Measurements from ENCODE around the gene TEX52.

TEX52 gene

DNA sequence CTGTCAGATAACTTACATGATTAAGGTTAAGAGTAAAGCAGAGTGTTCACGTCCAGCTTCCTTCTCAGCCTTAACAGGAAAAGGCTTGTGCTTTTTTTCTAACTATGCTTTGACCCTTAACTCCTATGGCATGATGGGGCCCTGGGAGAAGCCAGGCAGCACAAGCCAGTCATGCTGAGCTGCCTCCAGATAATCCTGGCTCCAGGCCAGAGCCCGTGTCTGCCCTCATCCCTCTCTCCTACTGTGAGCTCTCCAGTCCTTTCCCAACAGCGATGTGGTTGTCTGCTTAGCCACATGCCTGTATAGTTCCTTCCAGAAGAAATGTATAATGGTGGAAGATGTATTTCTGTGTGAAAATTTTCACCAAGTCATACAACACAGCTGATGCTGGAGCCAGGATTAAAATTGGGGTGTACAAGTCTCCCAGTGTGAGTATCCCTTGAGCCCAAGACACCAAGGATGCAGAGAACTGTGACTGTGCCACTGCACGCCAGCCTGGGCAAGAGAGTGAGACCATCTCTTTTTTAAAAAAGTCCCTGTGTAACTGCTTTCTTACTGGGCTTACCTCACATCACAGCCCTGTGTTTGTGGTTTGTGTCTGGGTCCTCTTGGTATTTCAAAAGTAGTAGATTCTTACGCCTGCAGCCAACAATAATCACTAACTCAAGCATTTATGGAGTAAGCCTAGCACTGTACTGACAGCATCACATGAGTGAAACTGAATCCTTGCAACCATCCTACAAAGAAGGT, 52.3 kb downstream of the TEX52 start:
- H3K36me3 ChIP-seq (replicated peaks in 1 of 2; ENCODE audit: control insufficient read depth in 2 of 2, insufficient read depth in 2 of 2, low read length in 2 of 2): peaks cover 44 to 63% of the 10 kb centered on the region in 2 donors
- no peak overlapping the region for H3K27ac ChIP-seq (replicated peaks; ENCODE audit: low read length)

DNA sequence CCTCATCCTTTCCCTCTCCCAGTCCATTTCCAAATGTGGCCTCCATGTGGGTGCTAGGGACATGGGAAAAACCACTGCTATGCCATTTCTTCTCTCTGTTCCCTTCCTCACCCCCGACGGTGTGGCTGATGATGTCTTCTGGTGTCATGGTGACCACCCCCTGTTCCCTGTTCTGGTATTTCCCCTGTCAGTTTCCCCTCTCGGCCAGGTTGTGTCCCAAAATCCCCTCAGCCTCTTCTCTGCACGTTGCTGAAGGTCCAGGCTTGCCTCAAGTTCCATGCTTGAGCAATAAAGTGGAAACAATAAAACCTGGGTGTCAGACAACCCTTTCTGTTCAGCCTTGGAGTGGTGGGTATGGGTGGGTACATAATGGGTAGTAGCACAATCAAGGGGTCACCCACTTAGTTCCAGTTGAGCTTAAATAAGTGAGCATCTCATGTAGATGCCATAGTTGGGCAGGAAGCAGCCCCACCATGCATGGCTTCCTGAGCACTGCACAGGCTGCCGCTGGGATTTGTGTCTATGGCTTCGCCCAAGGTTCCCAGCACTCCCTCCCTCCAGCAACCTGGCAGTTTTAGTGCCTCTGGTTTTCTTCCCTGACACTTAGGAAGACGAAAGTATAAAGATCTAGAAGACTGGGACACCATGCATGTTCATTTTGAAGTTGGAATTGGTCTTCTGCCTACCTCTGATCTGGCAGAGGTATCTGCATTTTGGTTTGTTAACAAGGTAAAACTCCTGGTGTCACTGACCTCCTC, 53.0 kb downstream of the TEX52 start:
- Histone ChIP-seq H3K4me2 (ENCODE audit: insufficient read depth, low read length, poor library complexity, severe bottlenecking) (no peak overlapping the region), H3K4ac (ENCODE audit: low read length) (no peak overlapping the region), H3K18ac (ENCODE audit: low read length) (no peak overlapping the region), H3K14ac (ENCODE audit: low read length) (no peak overlapping the region), H3K4me1 (ENCODE audit: control insufficient read depth in 2 of 2, insufficient read depth in 1 of 2, low read depth in 1 of 2, low read length in 2 of 2) (no peaks in the 10 kb centered on the region), H2AK5ac (ENCODE audit: low read depth, low read length) (no peak overlapping the region), H2BK12ac (ENCODE audit: low read length) (no peak overlapping the region), H2BK120ac (ENCODE audit: low read depth, low read length) (no peak overlapping the region), H3K36me3 (replicated peaks in 1 of 2; ENCODE audit: control insufficient read depth in 2 of 2, insufficient read depth in 2 of 2, low read length in 2 of 2) (peaks cover 49 to 70% of the 10 kb centered on the region in 2 donors), H3K9me3 (replicated peaks in 1 of 2; ENCODE audit: control insufficient read depth in 2 of 2, insufficient read depth in 1 of 2, low read depth in 1 of 2, low read length in 2 of 2) (no peaks in the 10 kb centered on the region), H3K27me3 (ENCODE audit: control insufficient read depth in 3 of 3, insufficient read depth in 3 of 3, low read depth in 1 of 3, low read length in 3 of 3) (no peaks in the 10 kb centered on the region), H2BK15ac (ENCODE audit: low read length) (no peak overlapping the region), H3K23ac (ENCODE audit: low read depth, low read length, poor library complexity) (no peak overlapping the region), H3K4me3 (ENCODE audit: low read length in 2 of 2) (no peak overlapping the region), H2AFZ (ENCODE audit: low read length) (no peak overlapping the region), H3K79me1 (ENCODE audit: low read depth, low read length) (peaks cover 2% of the 10 kb centered on the region), H4K91ac (ENCODE audit: low read depth, low read length, poor library complexity) (no peak overlapping the region), H4K8ac (ENCODE audit: low read depth, low read length) (no peak overlapping the region), H2BK5ac (ENCODE audit: low read length) (no peak overlapping the region), H3K27ac (replicated peaks; ENCODE audit: low read length) (no peak overlapping the region), H3K9ac (ENCODE audit: low read depth, low read length, poor library complexity) (no peak overlapping the region)
- WGBS, 2 donors (ENCODE audit: extremely low coverage in 2 of 2, insufficient read length in 2 of 2, insufficient replicate concordance in 1 of 2): no CpG with 5 or more reads among the region's 7 CpGs
- no peak for DNase-seq (ENCODE audit: low spot score)

More for the DNA sequence above, 52.3 kb downstream of the TEX52 start:
- Histone ChIP-seq H3K4me2 (ENCODE audit: insufficient read depth, low read length, poor library complexity, severe bottlenecking) (no peak overlapping the region), H3K79me1 (ENCODE audit: low read depth, low read length) (peaks cover 2% of the 10 kb centered on the region), H2AK5ac (ENCODE audit: low read depth, low read length) (no peak overlapping the region), H3K23ac (ENCODE audit: low read depth, low read length, poor library complexity) (no peak overlapping the region), H4K91ac (ENCODE audit: low read depth, low read length, poor library complexity) (no peak overlapping the region), H3K9me3 (replicated peaks in 1 of 2; ENCODE audit: control insufficient read depth in 2 of 2, insufficient read depth in 1 of 2, low read depth in 1 of 2, low read length in 2 of 2) (no peaks in the 10 kb centered on the region), H3K4me3 (ENCODE audit: low read length in 2 of 2) (no peak overlapping the region), H3K18ac (ENCODE audit: low read length) (no peak overlapping the region), H2BK15ac (ENCODE audit: low read length) (no peak overlapping the region), H2BK120ac (ENCODE audit: low read depth, low read length) (no peak overlapping the region), H2AFZ (ENCODE audit: low read length) (no peak overlapping the region), H3K14ac (ENCODE audit: low read length) (no peak overlapping the region), H3K27me3 (ENCODE audit: control insufficient read depth in 3 of 3, insufficient read depth in 3 of 3, low read depth in 1 of 3, low read length in 3 of 3) (no peaks in the 10 kb centered on the region), H3K9ac (ENCODE audit: low read depth, low read length, poor library complexity) (no peak overlapping the region), H2BK5ac (ENCODE audit: low read length) (no peak overlapping the region), H3K4me1 (ENCODE audit: control insufficient read depth in 2 of 2, insufficient read depth in 1 of 2, low read depth in 1 of 2, low read length in 2 of 2) (no peaks in the 10 kb centered on the region), H2BK12ac (ENCODE audit: low read length) (no peak overlapping the region), H3K4ac (ENCODE audit: low read length) (no peak overlapping the region), H4K8ac (ENCODE audit: low read depth, low read length) (no peak overlapping the region)
- WGBS, 2 donors (ENCODE audit: extremely low coverage in 2 of 2, insufficient read length in 2 of 2, insufficient replicate concordance in 1 of 2): no CpG with 5 or more reads among the region's 5 CpGs
- no peak for DNase-seq (ENCODE audit: low spot score)

DNA sequence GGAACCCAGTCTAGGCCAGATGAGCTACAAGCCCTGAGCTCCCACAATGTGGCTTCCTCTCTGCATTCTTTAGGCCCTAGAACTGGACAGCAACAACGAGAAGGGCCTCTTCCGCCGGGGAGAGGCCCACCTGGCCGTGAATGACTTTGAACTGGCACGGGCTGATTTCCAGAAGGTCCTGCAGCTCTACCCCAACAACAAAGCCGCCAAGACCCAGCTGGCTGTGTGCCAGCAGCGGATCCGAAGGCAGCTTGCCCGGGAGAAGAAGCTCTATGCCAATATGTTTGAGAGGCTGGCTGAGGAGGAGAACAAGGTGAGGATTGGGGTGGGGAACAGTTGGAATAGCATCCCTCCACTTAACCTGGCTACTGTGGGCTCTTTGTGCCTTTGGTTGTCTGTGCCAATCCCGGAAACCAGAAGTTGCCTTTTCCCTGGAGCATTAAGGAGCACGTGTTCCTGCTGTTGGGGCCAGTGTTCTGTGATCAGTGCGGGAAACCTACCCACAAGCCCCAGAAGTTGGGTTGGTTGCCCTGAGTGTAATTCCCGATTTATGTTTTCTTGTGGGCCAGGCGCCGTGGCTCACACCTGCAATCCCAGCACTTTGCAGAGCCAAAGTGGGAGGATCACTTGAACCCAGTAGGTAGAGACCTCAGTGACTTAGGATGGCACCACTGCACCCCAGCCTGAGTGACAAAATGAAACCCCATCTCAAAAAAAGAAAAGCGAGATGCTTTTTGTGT, 55.6 kb downstream of the TEX52 start:
- Histone ChIP-seq H3K9ac (ENCODE audit: low read depth, low read length, poor library complexity) (no peak overlapping the region), H2AFZ (ENCODE audit: low read length) (no peak overlapping the region), H4K8ac (ENCODE audit: low read depth, low read length) (no peak overlapping the region), H2BK12ac (ENCODE audit: low read length) (no peak overlapping the region), H4K91ac (ENCODE audit: low read depth, low read length, poor library complexity) (no peak overlapping the region), H3K27ac (replicated peaks; ENCODE audit: low read length) (no peak overlapping the region), H3K4ac (ENCODE audit: low read length) (no peak overlapping the region), H2BK5ac (ENCODE audit: low read length) (no peak overlapping the region), H2AK5ac (ENCODE audit: low read depth, low read length) (no peak overlapping the region), H3K14ac (ENCODE audit: low read length) (no peak overlapping the region), H2BK120ac (ENCODE audit: low read depth, low read length) (no peak overlapping the region), H3K9me3 (replicated peaks in 1 of 2; ENCODE audit: control insufficient read depth in 2 of 2, insufficient read depth in 1 of 2, low read depth in 1 of 2, low read length in 2 of 2) (no peaks in the 10 kb centered on the region), H3K36me3 (replicated peaks in 1 of 2; ENCODE audit: control insufficient read depth in 2 of 2, insufficient read depth in 2 of 2, low read length in 2 of 2) (peaks cover 67 to 96% of the 10 kb centered on the region in 2 donors), H3K27me3 (ENCODE audit: control insufficient read depth in 3 of 3, insufficient read depth in 3 of 3, low read depth in 1 of 3, low read length in 3 of 3) (no peaks in the 10 kb centered on the region), H3K79me1 (ENCODE audit: low read depth, low read length) (peaks cover 2% of the 10 kb centered on the region), H3K4me3 (ENCODE audit: low read length in 2 of 2) (no peak overlapping the region), H3K4me2 (ENCODE audit: insufficient read depth, low read length, poor library complexity, severe bottlenecking) (no peak overlapping the region), H3K4me1 (ENCODE audit: control insufficient read depth in 2 of 2, insufficient read depth in 1 of 2, low read depth in 1 of 2, low read length in 2 of 2) (peaks cover 1 to 3% of the 10 kb centered on the region in 2 donors), H3K23ac (ENCODE audit: low read depth, low read length, poor library complexity) (no peak overlapping the region), H3K18ac (ENCODE audit: low read length) (no peak overlapping the region), H2BK15ac (ENCODE audit: low read length) (no peak overlapping the region)
- whole genome bisulfite sequencing, 2 donors (ENCODE audit: extremely low coverage in 2 of 2, insufficient read length in 2 of 2, insufficient replicate concordance in 1 of 2): no CpG with 5 or more reads among the region's 16 CpGs
- DNase-seq (ENCODE audit: low spot score): no peak

Measured in neuronal stem cell (in vitro differentiated cells).